Fibroblast of lung (primary cell): ENCODE data around the gene CUBN. TPM values are rescaled to one million over a fixed set of nuclear protein-coding genes. Genes with fewer than 3 reads are reported as not detected.

ENCODE experiments used
- DNase-seq, 2 donors: peaks; one replicate each; pipeline versions ENCODE4 v3.0.0 to v3.0.0-alpha.2; 2010; ENCODE audit warnings: low read depth in 2 of 2
- H2AFZ ChIP-seq: 2 replicates; pipeline ENCODE4 v1.5.1; 2012; ENCODE audit warnings: low read length, control low read depth, inconsistent platforms
- H3K27ac ChIP-seq: 2 replicates; pipeline ENCODE4 v1.5.1; 2011; ENCODE audit warnings: low read length, control low read depth; ENCODE audit not compliant: insufficient read depth
- H3K27me3 ChIP-seq: 2 replicates; pipeline ENCODE4 v1.5.1; 2011; ENCODE audit warnings: mild to moderate bottlenecking, low read length; ENCODE audit not compliant: control insufficient read depth, insufficient read depth
- H3K36me3 ChIP-seq: 2 replicates; pipeline ENCODE4 v1.5.1; 2011; ENCODE audit warnings: low read length; ENCODE audit not compliant: control insufficient read depth, insufficient read depth
- H3K4me1 ChIP-seq: 2 replicates; pipeline ENCODE4 v1.5.1; 2011; ENCODE audit warnings: low read length; ENCODE audit not compliant: control insufficient read depth, insufficient read depth; ENCODE audit errors: extremely low read depth
- H3K4me2 ChIP-seq: 2 replicates; pipeline ENCODE4 v1.5.1; 2011; ENCODE audit warnings: low read length, control low read depth; ENCODE audit not compliant: insufficient read depth; ENCODE audit errors: extremely low read depth
- H3K4me3 ChIP-seq, 4 experiments: fragments of 200-600 bp in 1 of 4; sonication (generic) in 1 of 4; replicated peaks in 1 of 4; 2 replicates each; pipeline ENCODE4 v1.5.1; 2011 to 2016; ENCODE audit warnings: low read length in 4 of 4, low read depth in 3 of 4, mild to moderate bottlenecking in 3 of 4, control low read depth in 2 of 4, inconsistent platforms in 1 of 4, mixed read lengths in 1 of 4; ENCODE audit not compliant: insufficient read depth in 1 of 4; ENCODE audit errors: control extremely low read depth in 1 of 4
- H3K79me2 ChIP-seq: 2 replicates; pipeline ENCODE4 v1.5.1; 2012; ENCODE audit warnings: mild to moderate bottlenecking, low read length, inconsistent platforms; ENCODE audit not compliant: control insufficient read depth, insufficient read depth
- H3K9ac ChIP-seq: 2 replicates; pipeline ENCODE4 v1.5.1; 2011; ENCODE audit warnings: mild to moderate bottlenecking, low read length, control low read depth; ENCODE audit not compliant: insufficient read depth
- H3K9me3 ChIP-seq: 2 replicates; pipeline ENCODE4 v1.5.1; 2012; ENCODE audit warnings: low read depth, low read length; ENCODE audit not compliant: control insufficient read depth, insufficient read depth
- H4K20me1 ChIP-seq: 2 replicates; pipeline ENCODE4 v1.5.1; 2011; ENCODE audit warnings: low read length; ENCODE audit not compliant: control insufficient read depth, insufficient read depth; ENCODE audit errors: extremely low read depth
- CTCF ChIP-seq, 2 donors: IDR thresholded peaks in 1 of 2; conservative IDR thresholded peaks in 1 of 2; 1 replicate in 1 of 2; 2 replicates in 1 of 2; pipeline ENCODE4 v1.5.1; 2011 to 2012; ENCODE audit warnings: low read length in 2 of 2, control low read depth in 1 of 2, inconsistent platforms in 1 of 2, low read depth in 1 of 2, mild to moderate bottlenecking in 1 of 2
- EZH2 ChIP-seq: IDR thresholded peaks from 2 replicates; pipeline ENCODE4 v1.5.1; 2012; ENCODE audit warnings: low read length, control low read depth, mild to moderate bottlenecking; ENCODE audit errors: missing control alignments
- polyA plus RNA-seq, 2 donors: library from polyadenylated mRNA; depleted of rRNA in 1 of 2; stranded (reverse) in 1 of 2; unstranded in 1 of 2; fragments of >200 nt; gene quantifications; 2 replicates each; pipeline ENCODE4 v1.2.1, GENCODE V29; 2011 to 2012; ENCODE audit warnings: missing spikeins in 1 of 2
- total RNA-seq: library from RNA; depleted of rRNA; stranded (reverse); fragments of >200 nt; gene quantifications from 2 replicates; pipeline ENCODE4 v1.2.1, GENCODE V29; 2014

Gene CUBN
- total and polyA plus RNA-seq, 2 donors (not counting 1 experiment from before 2014, with no cell fraction given) = 1.3 to 1.5 TPM

GRCh38 chr10:16867556-16867955, 262.1 kb downstream of the CUBN start:
- no peak overlapping the region for H3K27ac ChIP-seq
- no peaks in the 10 kb centered on the region for H3K4me1 ChIP-seq
- no peaks in the 10 kb centered on the region for H4K20me1 ChIP-seq
- no peak overlapping the region for H3K4me3 ChIP-seq
- no peaks in the 10 kb centered on the region for H3K36me3 ChIP-seq
- no peak overlapping the region for H3K9ac ChIP-seq
- DNase-seq = peak; percentile 43 to 94
- no peaks in the 10 kb centered on the region for H3K9me3 ChIP-seq
- no peak overlapping the region for H2AFZ ChIP-seq
- H3K4me2 ChIP-seq = no peak overlapping the region
- no peaks in the 10 kb centered on the region for H3K79me2 ChIP-seq
- H3K27me3 ChIP-seq = no peaks in the 10 kb centered on the region
- no peak for TF ChIP-seq CTCF (conservative IDR thresholded peaks at IDR 0.05 in 1 of 2, IDR thresholded peaks at IDR 0.05 in 1 of 2; ENCODE audit: low read depth in 1 of 2, low read length in 2 of 2)
- no peak for TF ChIP-seq EZH2

- Histone ChIP-seq H4K20me1 (no peaks in the 10 kb centered on the region), H3K27ac (no peak overlapping the region), H3K4me1 (no peaks in the 10 kb centered on the region), H3K36me3 (no peaks in the 10 kb centered on the region), H3K9me3 (no peaks in the 10 kb centered on the region), H3K79me2 (no peaks in the 10 kb centered on the region), H3K4me2 (no peak overlapping the region), H2AFZ (no peak overlapping the region), H3K9ac (no peak overlapping the region), H3K4me3 (no peak overlapping the region), H3K27me3 (no peaks in the 10 kb centered on the region)
- DNase-seq = no peak
- TF ChIP-seq CTCF (conservative IDR thresholded peaks at IDR 0.05 in 1 of 2, IDR thresholded peaks at IDR 0.05 in 1 of 2; ENCODE audit: low read depth in 1 of 2, low read length in 2 of 2) = no peak
- no peak for TF ChIP-seq EZH2
These were observed 262.9 kb downstream of the CUBN start for GRCh38 chr10:16866541-16867275.

- no peaks in the 10 kb centered on the region for H3K79me2 ChIP-seq
- no peaks in the 10 kb centered on the region for H4K20me1 ChIP-seq
- no peak for TF ChIP-seq CTCF (conservative IDR thresholded peaks at IDR 0.05 in 1 of 2, IDR thresholded peaks at IDR 0.05 in 1 of 2; ENCODE audit: low read depth in 1 of 2, low read length in 2 of 2)
- TF ChIP-seq EZH2 = no peak
- no peak overlapping the region for H3K9ac ChIP-seq
- H3K4me2 ChIP-seq = no peak overlapping the region
- no peaks in the 10 kb centered on the region for H3K27me3 ChIP-seq
- no peaks in the 10 kb centered on the region for H3K36me3 ChIP-seq
- no peak overlapping the region for H3K4me3 ChIP-seq
- no peaks in the 10 kb centered on the region for H3K9me3 ChIP-seq
- no peak for DNase-seq
- H3K27ac ChIP-seq = no peak overlapping the region
- H3K4me1 ChIP-seq = no peaks in the 10 kb centered on the region
- H2AFZ ChIP-seq = no peak overlapping the region
These were observed 263.8 kb downstream of the CUBN start for GRCh38 chr10:16865766-16866165.
